ENCODE measurements around the gene KLHL6.
A peak's percentile ranks its signal among the peaks of the same experiment; 100 is the strongest.
"Not testable (repeated sequence)": the region's sequence is repeated elsewhere in the genome, so short reads cannot be mapped to it uniquely, and the experiment has no call there.

The KLHL6 gene

GRCh38 chr3:183555541-183556081 lies at the start of gene KLHL6:
Gene KLHL6, minus strand, starts transcription at chr3:183555706. Its CDS starts 53 bp downstream, at chr3:183555653.
- DNase-seq, result no peak

- DNase-seq, result no peak
These were observed 42.5 kb upstream of the KLHL6 start for GRCh38 chr3:183597959-183598358.

DNA sequence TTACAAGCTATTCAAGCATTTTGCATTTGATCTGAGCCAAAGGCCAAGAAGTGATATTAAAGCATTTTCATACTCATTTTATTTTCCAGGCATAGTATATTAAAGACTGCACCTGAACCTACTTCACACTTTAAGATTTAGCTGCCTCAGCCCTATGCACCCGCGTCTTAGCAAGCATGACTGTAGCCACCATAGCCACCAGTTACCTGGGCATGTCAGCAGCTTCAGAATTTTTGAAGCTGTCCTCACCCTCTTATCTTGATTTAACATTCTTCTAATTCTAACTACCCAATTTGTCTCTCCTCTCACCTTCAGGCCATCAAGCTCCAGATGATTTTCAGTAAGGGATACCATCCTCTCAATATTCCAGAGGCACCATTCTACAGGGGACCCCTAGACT lies 39.1 kb upstream of the KLHL6 start:
- no peak for DNase-seq

- DNase-seq, result no peak
These were observed 37.3 kb upstream of the KLHL6 start for GRCh38 chr3:183592821-183593220.

GRCh38 chr3:183591881-183592521 lies 36.5 kb upstream of the KLHL6 start:
- no peak for DNase-seq

GRCh38 chr3:183590442-183590841 lies 34.9 kb upstream of the KLHL6 start:
- DNase-seq, result no peak

DNA sequence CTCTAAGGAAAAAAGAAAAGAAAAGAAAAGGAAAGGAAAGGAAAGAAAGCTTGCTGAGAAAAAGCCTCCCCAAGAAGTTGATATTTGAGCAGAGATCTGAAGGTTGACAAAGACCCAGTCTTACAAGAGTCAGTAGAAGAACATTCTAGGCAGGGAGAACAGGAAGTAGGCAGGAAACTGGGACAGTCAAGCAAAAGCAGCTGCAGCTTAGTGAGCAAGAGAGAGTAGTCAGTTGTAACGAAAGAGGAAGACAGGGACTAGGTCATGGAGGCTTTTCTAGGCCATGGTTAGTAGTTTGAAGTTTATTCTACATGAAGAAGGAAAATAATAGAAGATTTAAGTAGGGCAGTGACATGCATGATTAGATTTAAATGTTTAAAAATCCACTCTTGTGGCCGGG lies 31.8 kb upstream of the KLHL6 start:
- no peak for DNase-seq

- no peak for DNase-seq
These were observed 31.0 kb upstream of the KLHL6 start for GRCh38 chr3:183586477-183586876.

- no peak for DNase-seq
These were observed 29.4 kb upstream of the KLHL6 start for GRCh38 chr3:183584914-183585280.

- DNase-seq, result peak; percentile 9
These were observed 28.9 kb upstream of the KLHL6 start for GRCh38 chr3:183584246-183584913.

- DNase-seq, result no peak
These were observed 28.1 kb upstream of the KLHL6 start for GRCh38 chr3:183583331-183584245.

DNA sequence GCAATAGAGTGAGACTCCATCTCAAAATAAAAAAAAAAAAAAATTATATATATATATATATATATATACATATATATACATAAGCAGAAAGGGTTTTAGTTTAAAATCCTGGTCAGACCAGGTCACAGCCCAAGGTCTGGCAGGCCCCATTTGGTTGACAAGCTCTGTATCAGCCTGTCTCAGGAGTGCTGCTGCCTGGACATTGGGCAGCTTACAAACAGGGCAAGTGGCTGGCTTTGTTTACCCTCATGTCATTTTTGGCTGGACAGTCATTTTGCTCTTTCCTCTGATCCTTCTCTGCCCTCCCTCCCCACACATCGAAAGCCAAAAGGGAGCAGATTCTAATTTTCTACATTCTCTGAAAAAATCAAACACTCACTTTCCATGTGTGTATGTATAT lies 26.7 kb upstream of the KLHL6 start:
- no peak for DNase-seq

GRCh38 chr3:183581496-183582155 lies 26.1 kb upstream of the KLHL6 start:
- no peak for DNase-seq

DNA sequence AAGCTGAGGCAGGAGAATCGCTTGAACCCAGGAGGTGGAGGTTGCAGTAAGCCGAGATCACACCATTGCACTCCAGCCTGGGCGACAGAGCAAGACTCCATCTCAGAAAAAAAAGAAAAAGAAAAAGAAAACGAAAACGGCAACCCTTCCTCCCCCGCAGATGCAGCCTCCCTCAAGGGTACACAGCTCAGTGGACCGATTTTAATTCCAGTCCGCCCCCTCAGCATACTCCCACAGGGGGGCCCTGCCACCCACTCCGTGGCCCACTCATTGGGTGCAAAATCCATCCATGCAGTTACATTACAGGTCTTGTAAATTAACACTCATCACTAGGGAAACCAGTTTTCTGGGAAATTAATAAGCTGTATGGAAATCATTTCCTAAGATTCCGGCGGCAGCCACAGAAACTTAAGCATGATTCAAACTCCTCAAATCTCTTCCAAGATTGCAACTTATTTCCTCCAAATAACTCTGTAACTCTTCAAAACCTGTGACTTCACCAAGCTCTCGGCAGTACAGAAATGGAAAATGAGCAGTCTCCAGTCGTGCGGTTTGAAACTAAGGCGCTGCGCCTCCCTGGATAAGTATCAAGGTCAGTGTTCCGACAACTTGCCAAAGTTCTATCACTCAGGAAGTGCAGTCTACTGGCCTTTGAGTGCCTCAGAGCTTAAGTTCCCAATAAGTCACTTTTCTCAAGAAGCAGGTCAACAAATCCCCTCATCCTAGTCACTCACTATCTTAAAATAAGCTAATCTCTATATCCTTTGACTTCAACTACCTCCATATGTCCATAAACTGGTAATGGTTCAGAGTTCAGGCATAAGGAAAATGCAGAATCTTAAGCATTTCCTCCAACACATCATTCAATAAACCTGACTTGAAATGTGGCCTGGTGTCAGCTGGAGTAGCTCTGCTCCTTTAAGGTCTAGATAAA lies 24.7 kb upstream of the KLHL6 start:
- DNase-seq, result no peak

DNA sequence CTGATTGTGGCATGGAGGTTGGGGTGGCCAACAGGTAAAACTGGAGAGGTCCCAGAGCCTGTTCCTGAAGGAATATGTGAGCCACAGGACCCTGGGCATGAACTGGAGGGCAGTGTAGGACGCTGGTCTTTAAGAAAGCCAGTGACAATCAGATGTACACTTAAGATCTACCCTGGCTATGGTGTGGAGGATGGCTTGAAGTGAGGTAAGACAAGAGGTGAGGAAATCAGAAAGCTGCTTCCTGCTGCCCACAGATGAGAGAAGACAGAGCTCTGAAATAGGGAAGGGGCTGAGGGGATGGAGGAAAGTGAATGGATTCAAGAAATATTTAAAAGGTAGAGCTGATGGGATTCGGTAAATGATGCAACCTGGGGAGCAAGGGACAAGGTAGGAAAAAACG lies 22.7 kb upstream of the KLHL6 start:
- DNase-seq, result no peak

DNA sequence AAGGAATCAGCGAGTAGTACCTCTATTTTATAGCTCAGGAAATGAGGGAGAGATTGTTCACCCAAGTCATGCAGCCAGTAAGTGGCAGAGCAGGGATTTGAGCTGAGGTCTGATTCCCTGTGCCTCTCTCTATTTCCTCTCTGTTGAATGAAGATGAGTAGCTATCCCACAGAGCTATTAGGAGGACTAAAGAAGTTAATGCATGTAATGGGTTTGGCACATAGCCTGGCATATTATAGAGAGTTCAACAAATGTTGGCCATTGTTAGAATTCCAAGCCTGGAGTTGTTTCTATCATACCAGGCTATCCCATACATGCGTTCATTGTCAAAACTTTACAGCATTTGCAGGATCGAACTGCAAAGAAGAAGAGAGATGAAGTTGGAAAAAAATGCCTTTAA lies 21.8 kb upstream of the KLHL6 start:
- DNase-seq, result no peak

GRCh38 chr3:183576487-183577107 lies 21.1 kb upstream of the KLHL6 start:
- DNase-seq, result no peak

DNA sequence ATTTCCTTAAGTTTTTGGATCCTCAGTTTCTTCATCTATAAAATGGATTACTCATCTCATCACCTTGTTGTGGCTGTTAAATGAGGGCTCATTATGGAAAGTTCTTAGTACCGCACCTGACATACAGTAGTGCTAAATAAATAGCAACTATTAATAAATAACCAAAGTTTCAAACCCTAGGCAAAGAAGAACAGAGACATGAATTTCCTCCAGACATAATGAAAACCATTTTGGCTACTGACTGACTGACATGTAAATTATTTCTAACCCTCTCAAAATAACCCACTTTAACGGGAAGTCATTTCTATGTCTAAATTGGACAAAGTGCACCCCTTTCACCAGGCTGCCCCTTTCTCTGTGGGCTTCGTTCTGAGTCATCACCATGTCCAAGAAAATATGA lies 17.4 kb upstream of the KLHL6 start:
- no peak for DNase-seq

DNA sequence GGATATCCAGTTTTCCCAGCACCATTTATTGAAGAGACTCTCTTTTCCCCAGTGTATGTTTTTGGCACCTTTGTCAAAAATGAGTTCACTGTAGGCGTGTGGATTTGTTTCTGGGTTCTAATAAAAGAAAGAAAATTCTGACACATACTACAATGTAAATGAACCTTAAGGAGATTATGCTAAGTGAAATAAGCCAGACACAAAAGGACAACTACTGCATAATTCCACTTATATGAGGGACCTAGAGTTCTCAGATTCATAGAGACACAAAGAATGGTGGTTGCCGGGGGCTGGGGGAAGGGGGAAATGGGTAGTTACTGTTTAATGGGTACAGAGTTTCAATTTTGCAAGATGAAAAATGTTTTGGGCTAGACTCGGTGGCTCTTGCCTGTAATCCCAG lies 14.7 kb upstream of the KLHL6 start:
- not testable (repeated sequence) for DNase-seq

DNA sequence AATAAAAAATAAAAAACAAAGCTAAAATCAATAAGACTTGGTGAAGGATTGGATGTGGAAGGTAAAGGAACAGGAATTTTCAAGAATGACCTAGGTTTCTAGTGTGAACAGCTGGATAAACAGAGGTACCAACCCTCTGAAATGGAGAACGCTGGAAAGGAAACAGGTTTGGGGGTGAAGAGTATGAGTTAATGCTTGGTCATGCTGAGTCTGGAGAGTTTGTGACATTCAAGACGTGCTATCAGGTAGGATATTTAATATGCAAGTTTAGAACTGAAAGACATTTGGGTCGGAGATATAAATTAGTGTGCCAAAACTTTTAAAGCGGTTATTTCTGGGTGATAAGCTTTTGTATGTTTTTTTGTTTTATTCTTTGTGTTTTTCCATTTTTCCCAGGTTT lies 11.4 kb upstream of the KLHL6 start:
- DNase-seq, result no peak

DNA sequence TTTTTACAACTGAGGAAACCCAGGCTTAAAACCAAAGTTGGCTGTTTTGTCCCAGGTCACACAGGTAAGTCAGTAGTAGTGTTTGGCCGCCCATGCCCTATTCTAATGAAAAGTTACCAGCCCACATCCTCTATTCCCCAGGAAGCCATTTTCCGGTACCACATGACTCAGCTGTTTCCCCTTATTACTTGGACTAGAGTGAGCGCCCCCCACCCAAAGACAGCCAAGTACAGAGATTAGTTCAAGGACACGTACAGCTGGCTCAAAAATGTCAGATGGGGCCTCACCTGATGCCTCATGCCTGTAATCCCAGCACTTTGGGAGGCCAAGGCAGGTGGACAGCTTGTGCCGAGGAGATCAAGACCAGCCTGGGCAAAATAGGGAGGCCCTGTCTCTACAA lies 8.5 kb upstream of the KLHL6 start:
- no peak for DNase-seq

- no peak for DNase-seq
These were observed 8.0 kb upstream of the KLHL6 start for GRCh38 chr3:183563536-183563874.
